ENCODE results near the gene PTPRG. TPM values are rescaled to one million over a fixed set of nuclear protein-coding genes. Genes with fewer than 3 reads are reported as not detected.

PTPRG gene
- total RNA-seq, 2 donors from 2014 or later = 76.5 to 108 TPM

DNA sequence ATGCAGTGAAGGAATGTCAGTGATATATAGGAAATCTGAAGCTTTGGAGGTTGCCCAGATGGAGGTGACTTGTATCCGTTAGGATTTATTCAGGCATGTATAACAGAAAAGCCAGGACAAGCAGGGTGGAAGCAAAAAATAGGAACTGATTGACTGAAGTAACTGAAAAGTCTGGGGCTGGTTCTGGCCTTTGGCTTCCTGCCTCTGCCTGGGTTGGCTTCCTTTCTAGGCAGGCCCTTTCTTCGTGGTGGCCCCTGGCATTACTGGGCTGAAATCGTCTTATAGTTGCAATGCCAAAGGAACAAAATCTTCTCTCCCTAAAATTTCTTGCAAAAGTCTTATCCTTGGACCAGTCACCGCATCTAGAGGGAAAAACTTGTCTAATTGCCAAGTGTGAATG is 386.1 kb downstream of the PTPRG start:
- no peak for DNase-seq
- no peak overlapping the region for H3K27ac ChIP-seq (ENCODE audit: low read depth, low read length)
- TF ChIP-seq, protein P1, sequence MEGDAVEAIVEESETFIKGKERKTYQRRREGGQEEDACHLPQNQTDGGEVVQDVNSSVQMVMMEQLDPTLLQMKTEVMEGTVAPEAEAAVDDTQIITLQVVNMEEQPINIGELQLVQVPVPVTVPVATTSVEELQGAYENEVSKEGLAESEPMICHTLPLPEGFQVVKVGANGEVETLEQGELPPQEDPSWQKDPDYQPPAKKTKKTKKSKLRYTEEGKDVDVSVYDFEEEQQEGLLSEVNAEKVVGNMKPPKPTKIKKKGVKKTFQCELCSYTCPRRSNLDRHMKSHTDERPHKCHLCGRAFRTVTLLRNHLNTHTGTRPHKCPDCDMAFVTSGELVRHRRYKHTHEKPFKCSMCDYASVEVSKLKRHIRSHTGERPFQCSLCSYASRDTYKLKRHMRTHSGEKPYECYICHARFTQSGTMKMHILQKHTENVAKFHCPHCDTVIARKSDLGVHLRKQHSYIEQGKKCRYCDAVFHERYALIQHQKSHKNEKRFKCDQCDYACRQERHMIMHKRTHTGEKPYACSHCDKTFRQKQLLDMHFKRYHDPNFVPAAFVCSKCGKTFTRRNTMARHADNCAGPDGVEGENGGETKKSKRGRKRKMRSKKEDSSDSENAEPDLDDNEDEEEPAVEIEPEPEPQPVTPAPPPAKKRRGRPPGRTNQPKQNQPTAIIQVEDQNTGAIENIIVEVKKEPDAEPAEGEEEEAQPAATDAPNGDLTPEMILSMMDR (conservative IDR thresholded peaks at IDR 0.05) = no peak
- Mint-ChIP-seq H3K27ac (peak overlapping the region; percentile 49), H3K9me3 (no peaks in the 10 kb centered on the region), H3K27me3 (ENCODE audit: insufficient read depth) (no peaks in the 10 kb centered on the region), H3K4me3 (no peak overlapping the region), H3K4me1 (peaks cover 43% of the 10 kb centered on the region), H3K36me3 (ENCODE audit: low read depth) (peaks cover 5% of the 10 kb centered on the region)
- no peak overlapping the region for H3K9ac ChIP-seq (ENCODE audit: extremely low read depth, low read length, poor library complexity, severe bottlenecking)
- no peak overlapping the region for H3K4me3 ChIP-seq (ENCODE audit: low read length)
- no peaks in the 10 kb centered on the region for H3K27me3 ChIP-seq (ENCODE audit: control insufficient read depth, insufficient read depth, low read length, poor library complexity, severe bottlenecking)
- 78 to 89% methylated on average over 3 to 4 of the region's 4 CpGs for WGBS, 2 experiments (ENCODE audit: insufficient coverage in 1 of 2, insufficient read length in 1 of 2)
- H3K4me1 ChIP-seq (ENCODE audit: control insufficient read depth, insufficient read depth, low read length) = no peaks in the 10 kb centered on the region
- H3K36me3 ChIP-seq (ENCODE audit: control insufficient read depth, insufficient read depth, low read length) = no peaks in the 10 kb centered on the region
- H3K9me3 ChIP-seq (ENCODE audit: control insufficient read depth, low read length) = peaks cover under 1% of the 10 kb centered on the region

DNA sequence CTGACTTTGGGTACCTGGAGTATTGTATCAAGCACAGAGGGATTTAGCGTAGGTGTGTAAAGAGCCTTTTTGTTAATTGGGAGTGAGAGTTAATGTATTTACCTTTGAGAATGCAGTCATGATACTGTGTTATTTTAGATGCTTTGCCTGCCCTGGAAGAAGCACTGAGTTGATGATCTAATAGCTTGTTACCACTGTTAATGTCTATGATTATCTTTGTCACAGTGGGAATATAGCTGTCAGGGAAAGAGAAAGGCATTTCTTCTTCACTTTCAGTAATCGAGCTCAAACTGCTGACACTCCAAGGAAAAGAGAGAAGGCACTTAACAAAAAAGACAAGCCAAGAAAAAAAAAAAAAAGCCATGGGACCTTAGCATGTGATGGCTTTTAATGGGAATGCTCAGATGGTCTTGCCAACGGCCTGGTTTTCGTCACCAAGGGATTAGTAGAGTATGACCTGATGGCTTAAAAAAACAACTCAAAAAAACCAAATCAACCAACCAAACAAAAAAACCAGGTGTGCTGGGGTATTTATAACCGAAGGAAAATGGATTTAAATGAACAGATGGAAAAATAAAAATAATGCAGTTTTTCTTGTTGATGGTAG is 387.4 kb downstream of the PTPRG start:
- TF ChIP-seq, protein P1 (conservative IDR thresholded peaks at IDR 0.05) = no peak
- Mint-ChIP-seq H3K36me3 (ENCODE audit: low read depth) (peaks cover 3% of the 10 kb centered on the region), H3K4me1 (peaks cover 43% of the 10 kb centered on the region), H3K27me3 (ENCODE audit: insufficient read depth) (no peaks in the 10 kb centered on the region), H3K27ac (no peak overlapping the region), H3K4me3 (no peak overlapping the region), H3K9me3 (no peaks in the 10 kb centered on the region)
- H3K27ac ChIP-seq (ENCODE audit: low read depth, low read length) = no peak overlapping the region
- no peak for DNase-seq
- 76 to 82% methylated on average over 2 to 4 of the region's 5 CpGs for WGBS, 2 experiments (ENCODE audit: insufficient coverage in 1 of 2, insufficient read length in 1 of 2)
- no peak overlapping the region for H3K9ac ChIP-seq (ENCODE audit: extremely low read depth, low read length, poor library complexity, severe bottlenecking)
- no peak overlapping the region for H3K4me3 ChIP-seq (ENCODE audit: low read length)
- no peaks in the 10 kb centered on the region for H3K9me3 ChIP-seq (ENCODE audit: control insufficient read depth, low read length)
- no peaks in the 10 kb centered on the region for H3K4me1 ChIP-seq (ENCODE audit: control insufficient read depth, insufficient read depth, low read length)
- no peaks in the 10 kb centered on the region for H3K36me3 ChIP-seq (ENCODE audit: control insufficient read depth, insufficient read depth, low read length)
- no peaks in the 10 kb centered on the region for H3K27me3 ChIP-seq (ENCODE audit: control insufficient read depth, insufficient read depth, low read length, poor library complexity, severe bottlenecking)

DNA sequence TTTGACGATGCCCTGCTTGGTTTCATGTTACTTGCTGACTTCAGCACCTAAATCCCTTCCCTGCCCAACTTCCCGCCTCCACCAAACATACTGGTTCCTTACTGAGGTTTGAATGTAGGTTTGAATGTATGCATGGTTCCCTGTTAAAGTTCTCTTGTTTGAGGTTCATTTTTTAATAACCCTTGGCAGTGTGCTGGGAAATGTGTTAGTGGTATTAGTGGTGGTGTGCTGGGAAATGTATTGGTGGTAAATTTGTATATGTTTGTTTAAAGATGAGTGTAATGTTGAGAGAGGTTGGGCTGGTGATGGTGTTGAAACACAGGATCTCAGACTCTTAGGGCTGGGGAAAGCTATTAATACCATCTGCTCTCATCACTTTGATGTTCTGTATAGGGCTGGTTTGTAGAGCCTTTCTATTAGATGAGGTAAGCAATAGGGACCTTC is 392.7 kb downstream of the PTPRG start:
- H3K9ac ChIP-seq (ENCODE audit: extremely low read depth, low read length, poor library complexity, severe bottlenecking) = no peak overlapping the region
- no peaks in the 10 kb centered on the region for H3K9me3 ChIP-seq (ENCODE audit: control insufficient read depth, low read length)
- no peaks in the 10 kb centered on the region for H3K27me3 ChIP-seq (ENCODE audit: control insufficient read depth, insufficient read depth, low read length, poor library complexity, severe bottlenecking)
- Mint-ChIP-seq H3K36me3 (ENCODE audit: low read depth) (no peaks in the 10 kb centered on the region), H3K9me3 (no peaks in the 10 kb centered on the region), H3K27me3 (ENCODE audit: insufficient read depth) (no peaks in the 10 kb centered on the region), H3K4me3 (no peak overlapping the region), H3K4me1 (peaks cover 13% of the 10 kb centered on the region), H3K27ac (no peak overlapping the region)
- no peaks in the 10 kb centered on the region for H3K4me1 ChIP-seq (ENCODE audit: control insufficient read depth, insufficient read depth, low read length)
- 88% methylated on average over 2 of the region's 2 CpGs; no CpG with 5 or more reads in 1 of the 2 experiments for WGBS, 2 experiments (ENCODE audit: insufficient coverage in 1 of 2, insufficient read length in 1 of 2)
- no peak for DNase-seq
- H3K4me3 ChIP-seq (ENCODE audit: low read length) = no peak overlapping the region
- TF ChIP-seq, protein P1 (conservative IDR thresholded peaks at IDR 0.05) = no peak
- no peaks in the 10 kb centered on the region for H3K36me3 ChIP-seq (ENCODE audit: control insufficient read depth, insufficient read depth, low read length)
- H3K27ac ChIP-seq (ENCODE audit: low read depth, low read length) = no peak overlapping the region
